Right lobe of liver (tissue), 6 donors: ENCODE measurements around the gene LZTFL1. TPM values are rescaled to one million over a fixed set of nuclear protein-coding genes. Genes with fewer than 3 reads are reported as not detected.

Source experiments
- ATAC-seq, 4 donors: fragments of 200-7000 bp; cut with Tn5 transposase; one replicate each; pipeline ENCODE4 v1.9.1; 2020; ENCODE audit warnings: mild to moderate bottlenecking in 4 of 4, moderate library complexity in 4 of 4
- DNase-seq, 3 donors: peaks; one replicate each; pipeline ENCODE4 v3.0.0-alpha.2; 2020
- H3K27ac ChIP-seq, 3 donors: fragments of 200-600 bp; one replicate each; pipeline ENCODE4 v1.8.0; 2022
- H3K27me3 ChIP-seq, 2 donors: fragments of 200-600 bp; one replicate each; pipeline ENCODE4 v1.8.0; 2022
- H3K36me3 ChIP-seq, 4 donors: fragments of 200-600 bp; sonication (generic) in 1 of 4; one replicate each; pipeline versions ENCODE4 v1.5.1 to v1.8.0; 2017 to 2022; ENCODE audit warnings: control low read depth in 1 of 4
- H3K4me1 ChIP-seq, 4 donors: fragments of 200-600 bp; sonication (generic) in 1 of 4; one replicate each; pipeline versions ENCODE4 v1.5.1 to v1.8.0; 2017 to 2022; ENCODE audit warnings: control low read depth in 1 of 4
- H3K4me3 ChIP-seq, 3 donors: fragments of 200-600 bp; one replicate each; pipeline ENCODE4 v1.8.0; 2022
- H3K9me3 ChIP-seq, 4 donors: fragments of 200-600 bp; sonication (generic) in 1 of 4; one replicate each; pipeline versions ENCODE4 v1.5.1 to v1.8.0; 2017 to 2022; ENCODE audit warnings: control low read depth in 1 of 4
- POLR2A ChIP-seq: fragments of 450-650 bp; IDR thresholded peaks from one replicate; pipeline ENCODE4 v1.6.1; 2017; ENCODE audit warnings: antibody characterized with exemption, mild to moderate bottlenecking
- WGBS: methylation state at CpG from one replicate; pipeline ENCODE4 v1.1.6; 2018; ENCODE audit warnings: low coverage, low lambda C conversion rate; ENCODE audit not compliant: insufficient coverage; ENCODE audit errors: missing lambda C conversion rate; 5-methylcytosine and 5-hydroxymethylcytosine counted together
- intact Hi-C, 2 donors: fragments of 100-400 bp; cut with DNase I; formaldehyde crosslinking; loops; one replicate each; pipeline versions ENCODE4 v1.11.2 to v1.14.1; 2022
- total RNA-seq, 6 experiments: library from RNA; depleted of rRNA in 2 of 6; stranded (reverse); fragments of >200 nt in 2 of 6; fragmentation: NEBNext Ultra II Directional in 3 of 6; extraction: Animal tissue kit (Norgen Biotek cat#: 25700) in 3 of 6; gene quantifications; one replicate each; pipeline versions ENCODE4 v1.1.0 to v1.2.4, GENCODE V29; 2016 to 2023
- TF ChIP-seq, protein P1 (sequence below), 4 donors: fragments of 200-600 bp in 3 of 4; fragments of 450-650 bp in 1 of 4; IDR thresholded peaks; one replicate each; pipeline versions ENCODE4 v1.5.1 to v1.8.0; 2016 to 2022; ENCODE audit warnings: antibody characterized with exemption in 4 of 4, mild to moderate bottlenecking in 2 of 4
- donor health status: DM: no; HTN: yes; CAD: no.
- donor health status: DM: no; HTN: no; CAD: no.
- donor health status: DM: no; HTN: no; CAD: no.
- donor health status: DM: no; HTN: yes; CAD: no.
- donor health status: DM: no; HTN: yes; CAD: no.

LZTFL1 gene
- total RNA-seq, 6 experiments from 2014 or later: 2.6 to 12.8 (median 6.0) TPM

DNA sequence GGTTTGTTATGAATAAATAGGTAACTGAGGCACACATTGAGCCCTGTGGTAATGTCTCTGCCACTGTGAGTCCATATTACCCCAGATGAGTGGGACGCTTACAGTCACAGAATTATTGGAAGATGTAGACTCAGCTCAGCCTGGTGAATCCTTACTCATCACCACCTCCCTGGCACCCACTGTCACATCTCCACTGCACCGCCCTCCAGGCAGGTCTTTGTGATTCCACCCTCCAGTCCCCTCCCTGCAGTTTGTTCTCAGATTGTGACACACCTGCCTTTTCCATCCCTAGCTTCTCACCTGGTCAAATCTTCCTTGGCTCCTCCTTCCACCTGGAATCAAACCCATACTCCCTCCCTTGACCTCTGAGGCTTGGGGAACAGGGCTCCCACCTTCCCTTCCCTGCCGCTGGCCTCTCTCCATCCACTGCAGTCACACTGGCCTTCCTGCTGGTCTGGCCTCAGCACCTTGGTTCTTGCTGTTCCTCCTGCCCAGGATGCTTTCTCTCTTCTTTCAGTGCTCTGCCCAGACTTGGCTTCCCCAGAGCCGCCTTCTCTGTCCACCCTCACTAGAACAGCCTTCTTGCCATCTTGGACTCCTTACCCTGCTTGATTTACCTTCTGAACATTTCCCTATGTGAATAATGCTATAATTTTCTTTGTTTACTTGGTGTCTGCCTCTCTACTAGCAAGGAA lies 55.0 kb downstream of the LZTFL1 start:
- TF ChIP-seq, protein P1, sequence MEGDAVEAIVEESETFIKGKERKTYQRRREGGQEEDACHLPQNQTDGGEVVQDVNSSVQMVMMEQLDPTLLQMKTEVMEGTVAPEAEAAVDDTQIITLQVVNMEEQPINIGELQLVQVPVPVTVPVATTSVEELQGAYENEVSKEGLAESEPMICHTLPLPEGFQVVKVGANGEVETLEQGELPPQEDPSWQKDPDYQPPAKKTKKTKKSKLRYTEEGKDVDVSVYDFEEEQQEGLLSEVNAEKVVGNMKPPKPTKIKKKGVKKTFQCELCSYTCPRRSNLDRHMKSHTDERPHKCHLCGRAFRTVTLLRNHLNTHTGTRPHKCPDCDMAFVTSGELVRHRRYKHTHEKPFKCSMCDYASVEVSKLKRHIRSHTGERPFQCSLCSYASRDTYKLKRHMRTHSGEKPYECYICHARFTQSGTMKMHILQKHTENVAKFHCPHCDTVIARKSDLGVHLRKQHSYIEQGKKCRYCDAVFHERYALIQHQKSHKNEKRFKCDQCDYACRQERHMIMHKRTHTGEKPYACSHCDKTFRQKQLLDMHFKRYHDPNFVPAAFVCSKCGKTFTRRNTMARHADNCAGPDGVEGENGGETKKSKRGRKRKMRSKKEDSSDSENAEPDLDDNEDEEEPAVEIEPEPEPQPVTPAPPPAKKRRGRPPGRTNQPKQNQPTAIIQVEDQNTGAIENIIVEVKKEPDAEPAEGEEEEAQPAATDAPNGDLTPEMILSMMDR (IDR thresholded peaks at IDR 0.05): no peak
- no peak for TF ChIP-seq POLR2A
- H3K36me3 ChIP-seq: no peaks in the 10 kb centered on the region
- intact Hi-C loops: no loop called here
- ATAC-seq: no peak
- no peaks in the 10 kb centered on the region for H3K4me1 ChIP-seq
- H3K27ac ChIP-seq: no peak overlapping the region
- WGBS: 61% methylated on average over 4 of the region's 4 CpGs
- no peak overlapping the region for H3K4me3 ChIP-seq
- peak in 1 of 3 donors; percentile 16 for DNase-seq
- H3K9me3 ChIP-seq: no peaks in the 10 kb centered on the region
- H3K27me3 ChIP-seq: no peaks in the 10 kb centered on the region

- DNase-seq (peak in 1 of 3 donors; percentile 23), ATAC-seq (no peak)
- Histone ChIP-seq H3K36me3 (no peaks in the 10 kb centered on the region), H3K4me3 (no peak overlapping the region), H3K9me3 (no peaks in the 10 kb centered on the region), H3K27ac (no peak overlapping the region), H3K4me1 (no peaks in the 10 kb centered on the region), H3K27me3 (no peaks in the 10 kb centered on the region)
- 100% methylated on average over 1 of the region's 3 CpGs for WGBS
- intact Hi-C loops: no loop called here
- TF ChIP-seq POLR2A: no peak
- TF ChIP-seq, protein P1 (IDR thresholded peaks at IDR 0.05): no peak
Observed at GRCh38 chr3:45785605-45786150, 56.2 kb downstream of the LZTFL1 start.

- Histone ChIP-seq H3K27ac (no peak overlapping the region), H3K4me3 (no peak overlapping the region), H3K4me1 (peaks cover 0 to 9% (median 4%) of the 10 kb centered on the region in 4 donors), H3K27me3 (no peaks in the 10 kb centered on the region), H3K36me3 (no peaks in the 10 kb centered on the region), H3K9me3 (no peaks in the 10 kb centered on the region)
- intact Hi-C loops: no loop called here
- DNase-seq: peak in 1 of 3 donors; percentile 12
- ATAC-seq: no peak
- TF ChIP-seq, protein P1 (IDR thresholded peaks at IDR 0.05): no peak
- no peak for TF ChIP-seq POLR2A
- 66% methylated on average over 2 of the region's 3 CpGs for WGBS
Observed at GRCh38 chr3:45783667-45784066, 58.3 kb downstream of the LZTFL1 start.

DNA sequence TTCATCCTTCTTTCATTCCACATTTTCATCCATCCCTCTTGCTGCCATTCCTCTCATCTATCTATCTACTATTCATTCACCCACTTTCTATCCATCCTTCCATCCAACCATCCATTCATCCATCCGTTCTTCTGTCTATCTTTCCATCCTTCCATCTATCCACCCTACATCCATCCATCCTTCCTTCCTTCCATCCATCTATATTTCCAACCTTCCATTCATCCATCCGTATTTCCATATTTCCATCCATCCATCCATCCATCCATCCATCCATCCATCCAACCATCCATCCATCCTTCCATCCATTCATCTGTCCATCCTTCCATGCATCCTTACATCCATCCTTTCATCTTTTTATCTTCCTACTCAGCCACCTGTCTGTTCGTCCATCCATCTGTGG lies 59.5 kb downstream of the LZTFL1 start:
- ATAC-seq: no peak

More for the DNA sequence above, 59.5 kb downstream of the LZTFL1 start:
- Histone ChIP-seq H3K27ac (no peak overlapping the region), H3K4me1 (peaks cover 0 to 13% (median 6%) of the 10 kb centered on the region in 4 donors), H3K27me3 (no peaks in the 10 kb centered on the region), H3K9me3 (no peaks in the 10 kb centered on the region), H3K4me3 (no peak overlapping the region), H3K36me3 (no peaks in the 10 kb centered on the region)
- 76% methylated on average over 3 of the region's 3 CpGs for WGBS
- TF ChIP-seq, protein P1 (IDR thresholded peaks at IDR 0.05): no peak
- no peak for TF ChIP-seq POLR2A
- no peak for DNase-seq
- intact Hi-C loops: no loop called here
